ENCODE data around the gene CFP.
"Not testable (repeated sequence)": the region's sequence is repeated elsewhere in the genome, so short reads cannot be mapped to it uniquely, and the experiment has no call there.

The CFP gene

GRCh38 chrX:47607091-47607490, 22.6 kb downstream of the CFP start:
- DNase-seq (ENCODE audit: low read depth): peak; percentile 50
- no peak for TF ChIP-seq CTCF (IDR thresholded peaks at IDR 0.05; ENCODE audit: low read length, missing control alignments)
- no peak overlapping the region for H3K4me3 ChIP-seq (replicated peaks; ENCODE audit: low read depth, low read length)

- DNase-seq (ENCODE audit: low read depth): no peak
- H3K4me3 ChIP-seq (replicated peaks; ENCODE audit: low read depth, low read length): no peak overlapping the region
- no peak for TF ChIP-seq CTCF (IDR thresholded peaks at IDR 0.05; ENCODE audit: low read length, missing control alignments)
These were observed 24.7 kb downstream of the CFP start for GRCh38 chrX:47605024-47605423.

GRCh38 chrX:47603125-47603524, 26.6 kb downstream of the CFP start:
- H3K4me3 ChIP-seq (replicated peaks; ENCODE audit: low read depth, low read length); DNase-seq (ENCODE audit: low read depth): not testable (repeated sequence)

GRCh38 chrX:47597222-47597621, 32.5 kb downstream of the CFP start:
- no peak overlapping the region for H3K4me3 ChIP-seq (replicated peaks; ENCODE audit: low read depth, low read length)
- TF ChIP-seq CTCF (IDR thresholded peaks at IDR 0.05; ENCODE audit: low read length, missing control alignments): no peak
- no peak for DNase-seq (ENCODE audit: low read depth)

GRCh38 chrX:47596256-47596655, 33.5 kb downstream of the CFP start:
- DNase-seq (ENCODE audit: low read depth): peak; percentile 84
- H3K4me3 ChIP-seq (replicated peaks; ENCODE audit: low read depth, low read length): no peak overlapping the region
- TF ChIP-seq CTCF (IDR thresholded peaks at IDR 0.05; ENCODE audit: low read length, missing control alignments): no peak

- no peak for TF ChIP-seq CTCF (IDR thresholded peaks at IDR 0.05; ENCODE audit: low read length, missing control alignments)
- no peak overlapping the region for H3K4me3 ChIP-seq (replicated peaks; ENCODE audit: low read depth, low read length)
- DNase-seq (ENCODE audit: low read depth): peak; percentile 94
These were observed 33.9 kb downstream of the CFP start for GRCh38 chrX:47595716-47596251.

- no peak for TF ChIP-seq CTCF (IDR thresholded peaks at IDR 0.05; ENCODE audit: low read length, missing control alignments)
- DNase-seq (ENCODE audit: low read depth): no peak
- no peak overlapping the region for H3K4me3 ChIP-seq (replicated peaks; ENCODE audit: low read depth, low read length)
These were observed 36.2 kb downstream of the CFP start for GRCh38 chrX:47593522-47593921.
